HG03103 (cell line): ENCODE data around the gene MMP25.
"Not testable (repeated sequence)": the region's sequence is repeated elsewhere in the genome, so short reads cannot be mapped to it uniquely, and the experiment has no call there.

Source experiments
- ATAC-seq: cut with Tn5 transposase; IDR thresholded peaks from one replicate; pipeline ENCODE4 v1.9.1; 2021; ENCODE audit warnings: low read depth; ENCODE audit not compliant: unreplicated experiment

Gene MMP25

GRCh38 chr16:3070608-3071111 lies 24.3 kb downstream of the MMP25 start:
- no peak for ATAC-seq

DNA sequence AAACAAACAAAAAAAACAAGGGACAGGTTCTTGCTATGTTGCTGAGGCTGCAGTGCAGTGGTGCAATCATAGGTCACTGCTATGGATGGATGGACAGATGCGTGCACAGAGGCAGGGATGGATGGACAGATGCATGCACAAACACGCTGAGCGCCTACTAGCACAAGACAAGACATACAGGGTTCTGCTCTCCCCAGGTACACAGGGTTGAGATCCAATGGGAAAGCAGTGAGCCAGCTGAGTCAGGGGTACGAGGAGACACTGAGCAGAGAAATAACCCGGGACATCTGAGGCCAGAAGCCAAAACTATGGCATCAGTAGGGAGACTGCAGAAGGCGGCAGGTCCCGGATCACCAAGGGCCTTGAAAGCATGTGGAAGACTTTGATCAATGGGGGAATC lies 25.3 kb downstream of the MMP25 start:
- ATAC-seq = no peak

GRCh38 chr16:3072148-3072547 lies 25.8 kb downstream of the MMP25 start:
- ATAC-seq = not testable (repeated sequence)

GRCh38 chr16:3072576-3073263 lies 26.4 kb downstream of the MMP25 start:
- ATAC-seq = not testable (repeated sequence)

DNA sequence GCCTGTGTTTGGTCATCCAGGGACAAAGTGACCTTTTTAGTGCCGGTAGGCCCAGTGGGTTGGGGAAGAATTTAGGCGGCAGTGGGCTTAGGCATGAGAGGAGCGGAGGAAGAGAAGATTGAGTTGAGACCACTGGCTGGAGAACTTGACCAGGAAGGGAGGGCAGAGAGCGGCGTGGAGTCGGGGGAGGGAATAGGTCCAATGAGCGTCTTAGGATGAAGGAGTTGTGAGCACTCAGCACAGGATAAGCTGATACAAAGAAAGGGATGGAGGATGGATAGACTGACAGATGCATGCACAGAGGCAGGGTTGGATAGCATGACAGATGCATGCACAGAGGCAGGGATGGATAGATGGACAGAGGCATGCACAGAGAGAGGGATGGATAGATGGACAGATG lies 27.1 kb downstream of the MMP25 start:
- ATAC-seq = no peak

- ATAC-seq = no peak
These were observed 28.6 kb downstream of the MMP25 start for GRCh38 chr16:3074860-3075522.

- no peak for ATAC-seq
These were observed 29.2 kb downstream of the MMP25 start for GRCh38 chr16:3075523-3075915.

DNA sequence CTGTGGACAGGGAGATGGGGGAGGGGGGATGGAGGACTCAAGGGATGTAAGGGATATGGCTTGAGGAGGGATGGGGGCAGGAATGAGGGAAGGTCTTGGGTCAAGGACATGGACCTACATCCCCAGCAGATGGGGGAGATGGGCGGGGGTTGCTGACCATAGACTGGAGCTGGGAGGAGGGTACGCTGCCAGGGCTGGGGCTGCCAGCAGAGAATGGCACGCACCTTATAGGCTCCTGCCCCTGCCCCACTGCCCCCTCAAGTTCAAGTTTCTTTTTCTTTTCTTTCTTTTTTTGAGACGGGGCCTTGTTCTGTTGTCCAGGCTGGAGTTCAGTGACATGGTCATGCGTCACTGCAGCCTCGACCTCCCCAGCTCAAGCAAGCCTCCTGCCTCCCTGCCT lies 29.6 kb downstream of the MMP25 start:
- ATAC-seq = not testable (repeated sequence)

- no peak for ATAC-seq
These were observed 30.2 kb downstream of the MMP25 start for GRCh38 chr16:3076577-3076976.

DNA sequence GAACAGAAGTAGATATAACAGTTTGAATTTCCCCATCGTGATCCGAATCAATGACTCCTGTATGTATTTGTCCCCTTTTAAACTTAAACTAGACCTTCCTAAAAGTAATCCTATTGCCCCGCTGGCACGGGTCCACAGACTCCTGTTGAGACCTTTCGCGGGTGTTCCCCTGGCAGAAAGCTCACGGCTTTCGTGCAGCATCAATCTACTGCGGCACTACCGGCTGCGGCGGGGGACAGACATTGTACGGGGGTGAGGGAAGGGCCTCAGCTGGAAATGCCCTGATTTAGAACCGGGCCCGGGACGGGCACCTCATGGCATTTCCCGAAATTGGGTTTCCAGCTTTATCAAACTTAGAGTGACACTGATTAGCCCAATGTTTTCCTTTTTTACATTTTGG lies 33.7 kb downstream of the MMP25 start:
- ATAC-seq = no peak

- ATAC-seq = not testable (repeated sequence)
These were observed 35.6 kb downstream of the MMP25 start for GRCh38 chr16:3081957-3082356.

DNA sequence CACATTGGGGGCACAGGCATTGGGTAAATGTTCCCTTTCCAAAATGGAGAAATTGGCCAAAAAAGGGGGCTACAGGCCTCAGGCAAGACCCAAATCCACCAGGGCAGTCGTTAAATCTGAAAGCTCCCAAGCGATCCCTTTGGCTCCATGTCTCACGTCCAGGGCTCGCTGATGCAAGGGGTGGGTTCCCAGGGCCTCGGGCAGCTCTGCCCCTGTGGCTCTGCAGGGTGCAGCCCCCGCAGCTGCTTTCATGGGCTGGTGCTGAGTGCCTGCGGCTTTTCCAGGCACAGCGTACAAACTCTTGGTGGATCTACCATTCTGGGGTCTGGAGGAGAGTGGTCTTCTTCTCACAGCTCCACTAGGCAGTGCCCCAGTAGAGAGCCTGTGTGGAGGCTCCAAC lies 37.0 kb downstream of the MMP25 start:
- ATAC-seq = not testable (repeated sequence)

GRCh38 chr16:3084491-3084890 lies 38.1 kb downstream of the MMP25 start:
- no peak for ATAC-seq

DNA sequence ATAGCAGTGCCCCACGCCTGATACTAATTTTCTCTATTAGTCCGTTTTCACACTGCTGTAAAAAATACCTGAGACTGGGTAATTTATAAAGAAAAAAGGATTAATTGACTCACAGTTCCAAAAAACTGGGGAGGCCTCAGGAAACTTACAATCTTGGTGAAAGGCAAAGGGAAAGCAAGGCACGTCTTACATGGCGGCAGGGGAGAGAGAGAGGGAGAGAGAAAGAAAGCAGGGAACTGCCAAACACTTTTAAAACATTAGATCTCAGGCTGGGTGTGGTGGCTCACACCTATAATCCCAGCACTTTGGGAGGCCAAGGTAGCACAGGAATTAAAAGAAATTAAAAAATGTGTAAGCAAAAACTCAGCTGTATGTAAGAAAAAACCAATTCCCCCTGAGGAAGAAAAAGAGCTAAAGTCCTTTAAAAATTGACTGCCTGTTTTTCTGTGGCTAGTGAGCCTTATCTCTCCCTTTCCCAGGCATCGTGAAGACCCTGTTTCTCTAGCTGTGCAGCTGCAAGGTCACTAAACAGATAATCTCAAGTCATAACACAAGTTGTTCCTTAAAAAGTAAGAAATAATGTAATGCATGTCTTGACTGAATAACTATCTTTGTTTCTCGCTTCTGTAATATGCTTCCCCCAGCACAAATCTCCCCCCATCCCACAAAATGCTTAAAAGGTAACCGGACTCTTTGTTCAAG lies 38.8 kb downstream of the MMP25 start:
- ATAC-seq = no peak

- no peak for ATAC-seq
These were observed 39.7 kb downstream of the MMP25 start for GRCh38 chr16:3085868-3086595.

DNA sequence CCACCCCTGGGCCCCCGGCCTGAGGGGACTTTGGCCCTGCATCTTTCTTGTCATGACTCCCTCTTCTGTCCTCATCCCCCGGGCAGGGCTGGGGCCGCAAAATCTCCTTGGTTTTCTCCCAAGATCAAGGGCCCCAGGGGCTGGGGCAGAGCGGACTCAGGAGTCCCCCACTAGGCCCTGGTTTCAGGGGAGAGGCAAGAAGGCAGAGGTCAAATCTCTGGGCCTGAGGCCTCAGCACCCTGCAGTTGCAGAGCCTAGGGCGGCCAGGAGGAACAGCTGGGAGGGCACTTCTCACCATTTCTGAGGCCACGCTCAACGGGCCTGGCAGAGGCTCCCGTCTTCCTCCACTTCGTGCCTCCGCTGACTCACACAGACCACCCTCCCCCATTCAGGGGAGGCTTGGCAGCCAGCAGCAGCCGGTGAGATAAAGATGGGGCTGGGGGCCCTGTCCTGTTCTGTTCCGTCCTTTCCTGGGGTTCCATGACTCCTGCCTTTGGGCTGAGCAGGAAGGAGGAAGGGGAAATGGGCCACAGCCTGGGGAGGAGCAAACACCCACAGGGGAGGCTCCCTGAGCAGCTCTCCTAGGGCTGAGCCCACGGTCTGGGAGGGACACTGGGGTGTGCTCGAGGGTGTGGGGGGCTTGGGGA lies 40.4 kb downstream of the MMP25 start:
- ATAC-seq = no peak

DNA sequence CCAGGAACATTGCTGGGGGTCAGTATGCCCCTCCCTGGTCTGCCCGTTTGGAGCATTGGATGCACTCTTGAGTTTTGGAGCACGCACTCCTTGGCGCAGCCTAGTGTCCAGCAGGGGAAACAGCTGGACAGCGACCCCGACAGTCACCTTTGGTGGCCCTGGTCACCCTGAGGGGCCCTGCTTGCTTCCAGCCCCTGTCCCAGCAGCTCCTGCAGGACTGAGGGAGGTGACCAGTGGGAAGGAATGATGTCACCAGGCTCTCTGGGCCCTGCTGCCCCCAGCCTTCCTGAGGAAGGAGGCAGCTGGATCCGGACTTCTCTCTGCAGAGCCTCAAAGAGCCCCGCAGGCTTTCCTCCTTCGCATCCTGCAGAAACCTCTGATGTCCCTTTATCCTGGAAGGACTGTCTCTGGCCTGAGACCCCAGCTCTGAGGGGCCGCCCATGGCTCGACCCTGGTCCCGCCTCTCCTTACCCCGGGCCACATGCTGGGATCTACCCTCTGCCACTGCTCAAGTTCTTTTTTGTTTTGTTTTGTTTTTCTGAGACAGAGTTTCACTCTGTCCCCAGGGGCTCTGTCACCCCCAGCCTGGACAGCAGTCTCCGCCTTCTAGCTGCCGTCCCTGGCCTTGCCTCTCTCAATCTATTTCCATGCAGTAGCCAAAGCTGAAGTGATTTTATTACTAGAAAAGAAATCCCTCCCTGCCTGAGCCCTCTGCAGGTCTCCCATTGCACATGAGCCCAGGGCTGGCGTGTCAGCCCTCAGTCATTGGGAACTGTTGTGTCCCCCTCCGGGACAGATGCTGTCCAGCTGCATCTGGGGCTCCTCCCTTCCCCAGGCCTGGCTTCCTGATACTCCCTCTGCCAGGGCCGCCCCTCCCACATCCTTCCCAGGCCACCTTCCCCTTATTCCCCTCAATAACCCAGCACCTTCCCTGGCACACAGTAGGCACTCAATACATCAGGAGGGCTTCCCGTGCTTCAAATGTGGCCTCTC lies 41.2 kb downstream of the MMP25 start:
- ATAC-seq = no peak

- ATAC-seq = no peak
These were observed 42.1 kb downstream of the MMP25 start for GRCh38 chr16:3088450-3088849.
